Uterus (tissue), 4 donors: ENCODE measurements around the gene GTPBP4. TPM values are rescaled to one million over a fixed set of nuclear protein-coding genes. Genes with fewer than 3 reads are reported as not detected.

Source experiments
- DNase-seq, 2 donors: peaks; one replicate each; pipeline ENCODE4 v3.0.0-alpha.2; 2019 to 2020
- H3K27ac ChIP-seq, 2 donors: fragments of 200-600 bp; sonication (generic); 1 replicate in 1 of 2; 2 replicates in 1 of 2; pipeline ENCODE4 v1.5.1; 2016 to 2018
- H3K27me3 ChIP-seq, 2 donors: fragments of 200-600 bp; sonication (generic); one replicate each; pipeline ENCODE4 v1.5.1; 2018 to 2019; ENCODE audit warnings: control low read depth in 1 of 2
- H3K36me3 ChIP-seq, 2 donors: fragments of 200-600 bp; sonication (generic); one replicate each; pipeline ENCODE4 v1.5.1; 2019; ENCODE audit warnings: control low read depth in 1 of 2
- H3K4me1 ChIP-seq, 2 donors: fragments of 200-600 bp; sonication (generic); one replicate each; pipeline ENCODE4 v1.5.1; 2018 to 2019; ENCODE audit warnings: control low read depth in 1 of 2
- H3K4me3 ChIP-seq, 2 donors: fragments of 200-600 bp; sonication (generic); 1 replicate in 1 of 2; 2 replicates in 1 of 2; pipeline ENCODE4 v1.5.1; 2018 to 2019; ENCODE audit warnings: mild to moderate bottlenecking in 1 of 2
- H3K9me3 ChIP-seq, 2 donors: fragments of 200-600 bp; sonication (generic); one replicate each; pipeline ENCODE4 v1.5.1; 2019; ENCODE audit warnings: control low read depth in 1 of 2
- POLR2A ChIP-seq, 2 donors: fragments of 450-650 bp; IDR thresholded peaks; one replicate each; pipeline ENCODE4 v1.6.1; 2016; ENCODE audit warnings: antibody characterized with exemption in 2 of 2, mild to moderate bottlenecking in 1 of 2, moderate library complexity in 1 of 2
- intact Hi-C: fragments of 100-400 bp; cut with DNase I; formaldehyde crosslinking; loops from one replicate; pipeline ENCODE4 v1.15.1; 2023; ENCODE audit warnings: low total_unique reads
- total RNA-seq, 4 donors: library from RNA; depleted of rRNA in 3 of 4; stranded (reverse); fragments of >200 nt in 3 of 4; gene quantifications; one replicate each; pipeline versions ENCODE4 v1.1.0 to v1.2.4, GENCODE V29; 2014 to 2023
- TF ChIP-seq, protein P1 (sequence below), 4 experiments: fragments of 200-600 bp in 2 of 4; fragments of 450-650 bp in 2 of 4; sonication (generic) in 2 of 4; IDR thresholded peaks; one replicate each; pipeline ENCODE4 v1.5.1; 2016 to 2019; ENCODE audit warnings: antibody characterized with exemption in 4 of 4, mild to moderate bottlenecking in 2 of 4, moderate library complexity in 1 of 4
- donor health status: DM: yes; HTN: yes; CAD: no.

GTPBP4 gene
- total RNA-seq, 4 donors from 2014 or later, result 10.5 to 49.0 (median 20.1) TPM

DNA sequence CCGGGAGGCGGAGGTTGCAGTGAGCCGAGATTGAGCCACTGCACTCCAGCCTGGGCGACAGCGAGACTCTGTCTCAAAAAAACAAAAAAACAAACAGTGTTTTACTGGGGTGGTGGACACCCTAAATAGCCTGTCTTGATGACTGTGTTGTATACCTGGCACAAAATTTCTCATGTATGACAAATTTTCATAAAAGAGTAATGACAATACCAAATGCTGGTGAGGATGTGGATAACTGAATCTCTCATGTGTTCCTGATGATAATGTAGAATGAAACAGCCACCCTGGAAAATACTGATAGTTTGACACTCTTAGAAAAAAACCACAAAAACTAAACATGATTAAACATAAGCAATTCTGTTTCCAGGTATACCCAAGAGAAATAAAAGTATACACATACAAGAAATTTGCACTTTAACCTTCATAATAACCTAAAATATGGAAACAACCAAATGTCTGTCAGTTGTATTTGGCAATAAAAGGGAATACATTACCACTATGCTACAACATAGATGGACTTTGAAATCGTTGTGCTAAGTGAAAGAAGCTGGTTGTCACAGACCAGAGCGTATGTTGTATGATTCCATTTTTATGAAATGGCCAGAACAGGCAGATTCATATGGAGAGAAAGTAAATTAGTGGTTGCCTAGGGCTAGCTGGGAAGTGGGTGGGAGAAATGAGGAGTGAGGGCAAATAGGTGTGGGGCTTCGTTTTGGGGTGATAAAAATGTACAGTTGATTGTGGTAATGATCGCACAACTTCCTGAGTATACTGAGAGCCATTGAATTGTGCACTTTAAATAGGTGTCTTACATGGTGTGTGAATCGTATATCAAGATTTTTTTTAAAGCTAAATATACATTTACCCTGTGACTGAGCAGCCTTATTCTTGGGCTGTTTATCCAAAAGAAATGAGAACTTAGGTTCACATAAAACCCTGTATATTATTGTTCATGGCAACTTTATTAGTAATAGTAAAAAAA is 80.4 kb downstream of the GTPBP4 start:
- H3K4me3 ChIP-seq, result no peak overlapping the region
- H3K4me1 ChIP-seq, result no peaks in the 10 kb centered on the region
- H3K36me3 ChIP-seq, result no peaks in the 10 kb centered on the region
- H3K9me3 ChIP-seq, result no peaks in the 10 kb centered on the region
- intact Hi-C loops, result no loop called here
- no peak for TF ChIP-seq POLR2A (IDR thresholded peaks at IDR 0.05)
- TF ChIP-seq, protein P1, sequence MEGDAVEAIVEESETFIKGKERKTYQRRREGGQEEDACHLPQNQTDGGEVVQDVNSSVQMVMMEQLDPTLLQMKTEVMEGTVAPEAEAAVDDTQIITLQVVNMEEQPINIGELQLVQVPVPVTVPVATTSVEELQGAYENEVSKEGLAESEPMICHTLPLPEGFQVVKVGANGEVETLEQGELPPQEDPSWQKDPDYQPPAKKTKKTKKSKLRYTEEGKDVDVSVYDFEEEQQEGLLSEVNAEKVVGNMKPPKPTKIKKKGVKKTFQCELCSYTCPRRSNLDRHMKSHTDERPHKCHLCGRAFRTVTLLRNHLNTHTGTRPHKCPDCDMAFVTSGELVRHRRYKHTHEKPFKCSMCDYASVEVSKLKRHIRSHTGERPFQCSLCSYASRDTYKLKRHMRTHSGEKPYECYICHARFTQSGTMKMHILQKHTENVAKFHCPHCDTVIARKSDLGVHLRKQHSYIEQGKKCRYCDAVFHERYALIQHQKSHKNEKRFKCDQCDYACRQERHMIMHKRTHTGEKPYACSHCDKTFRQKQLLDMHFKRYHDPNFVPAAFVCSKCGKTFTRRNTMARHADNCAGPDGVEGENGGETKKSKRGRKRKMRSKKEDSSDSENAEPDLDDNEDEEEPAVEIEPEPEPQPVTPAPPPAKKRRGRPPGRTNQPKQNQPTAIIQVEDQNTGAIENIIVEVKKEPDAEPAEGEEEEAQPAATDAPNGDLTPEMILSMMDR (IDR thresholded peaks at IDR 0.05), result no peak
- no peak overlapping the region for H3K27ac ChIP-seq
- no peaks in the 10 kb centered on the region for H3K27me3 ChIP-seq
- DNase-seq, result no peak

Other genes starting within 250 kb of the GTPBP4 start
- 10 to 100 TPM; 17.4 to 76.8 (median 32.2) TPM for gene LARP4B, start 56.7 kb upstream of the GTPBP4 start, total RNA-seq
- gene IDI2, start 37.4 kb downstream of the GTPBP4 start, total RNA-seq, result not detected
- 10 to 100 TPM; 10.8 to 64.2 (median 17.9) TPM for gene IDI1, start 60.7 kb downstream of the GTPBP4 start, total RNA-seq
- gene WDR37, start 68.0 kb downstream of the GTPBP4 start, total RNA-seq, result 10 to 100 TPM in 2 of 4 donors, 1 to 10 TPM in 2; 1.3 to 21.7 (median 11.2) TPM